DOHH2 (cell line): ENCODE measurements around the gene PTGFR.

Source experiments
- EZH2phosphoT487 ChIP-seq: fragments of 200-600 bp; sonication (generic); IDR thresholded peaks from 2 replicates; pipeline ENCODE4 v1.6.1; 2017; ENCODE audit warnings: borderline replicate concordance, mild to moderate bottlenecking, antibody characterized with exemption, low read length, moderate library complexity, mixed read lengths
- TF ChIP-seq, protein P1 (sequence below): fragments of 200-600 bp; sonication (generic); IDR thresholded peaks from one replicate; pipeline ENCODE4 v1.5.1; 2014; ENCODE audit warnings: antibody characterized with exemption, mild to moderate bottlenecking, low read depth, low read length; ENCODE audit not compliant: poor library complexity, severe bottlenecking

DNA sequence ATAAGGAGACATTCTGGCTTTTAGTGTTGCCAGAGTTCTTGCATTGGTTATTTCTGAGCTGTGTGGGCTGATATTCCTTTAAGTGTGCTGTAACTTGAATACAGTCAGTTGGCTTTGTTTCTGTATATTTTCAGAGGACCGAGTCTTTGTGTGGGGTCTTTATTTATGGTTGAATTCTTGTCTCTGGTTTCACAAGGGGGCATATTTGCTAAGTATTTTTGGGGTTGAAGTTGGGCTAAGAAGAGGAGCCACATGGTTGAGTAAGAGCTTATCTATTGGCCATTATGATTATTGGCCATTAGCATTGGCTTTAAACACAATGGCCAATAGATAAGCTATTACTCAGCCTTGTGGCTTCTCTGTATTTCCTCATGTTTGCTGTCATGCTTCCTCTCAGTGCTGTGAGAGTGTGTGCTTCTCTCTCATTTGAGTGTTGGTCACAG is 26.3 kb upstream of the PTGFR start:
- TF ChIP-seq, protein P1, sequence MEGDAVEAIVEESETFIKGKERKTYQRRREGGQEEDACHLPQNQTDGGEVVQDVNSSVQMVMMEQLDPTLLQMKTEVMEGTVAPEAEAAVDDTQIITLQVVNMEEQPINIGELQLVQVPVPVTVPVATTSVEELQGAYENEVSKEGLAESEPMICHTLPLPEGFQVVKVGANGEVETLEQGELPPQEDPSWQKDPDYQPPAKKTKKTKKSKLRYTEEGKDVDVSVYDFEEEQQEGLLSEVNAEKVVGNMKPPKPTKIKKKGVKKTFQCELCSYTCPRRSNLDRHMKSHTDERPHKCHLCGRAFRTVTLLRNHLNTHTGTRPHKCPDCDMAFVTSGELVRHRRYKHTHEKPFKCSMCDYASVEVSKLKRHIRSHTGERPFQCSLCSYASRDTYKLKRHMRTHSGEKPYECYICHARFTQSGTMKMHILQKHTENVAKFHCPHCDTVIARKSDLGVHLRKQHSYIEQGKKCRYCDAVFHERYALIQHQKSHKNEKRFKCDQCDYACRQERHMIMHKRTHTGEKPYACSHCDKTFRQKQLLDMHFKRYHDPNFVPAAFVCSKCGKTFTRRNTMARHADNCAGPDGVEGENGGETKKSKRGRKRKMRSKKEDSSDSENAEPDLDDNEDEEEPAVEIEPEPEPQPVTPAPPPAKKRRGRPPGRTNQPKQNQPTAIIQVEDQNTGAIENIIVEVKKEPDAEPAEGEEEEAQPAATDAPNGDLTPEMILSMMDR: no peak
- no peak for TF ChIP-seq EZH2phosphoT487
